ENCODE measurements around the gene TMA7B.

TMA7B gene

DNA sequence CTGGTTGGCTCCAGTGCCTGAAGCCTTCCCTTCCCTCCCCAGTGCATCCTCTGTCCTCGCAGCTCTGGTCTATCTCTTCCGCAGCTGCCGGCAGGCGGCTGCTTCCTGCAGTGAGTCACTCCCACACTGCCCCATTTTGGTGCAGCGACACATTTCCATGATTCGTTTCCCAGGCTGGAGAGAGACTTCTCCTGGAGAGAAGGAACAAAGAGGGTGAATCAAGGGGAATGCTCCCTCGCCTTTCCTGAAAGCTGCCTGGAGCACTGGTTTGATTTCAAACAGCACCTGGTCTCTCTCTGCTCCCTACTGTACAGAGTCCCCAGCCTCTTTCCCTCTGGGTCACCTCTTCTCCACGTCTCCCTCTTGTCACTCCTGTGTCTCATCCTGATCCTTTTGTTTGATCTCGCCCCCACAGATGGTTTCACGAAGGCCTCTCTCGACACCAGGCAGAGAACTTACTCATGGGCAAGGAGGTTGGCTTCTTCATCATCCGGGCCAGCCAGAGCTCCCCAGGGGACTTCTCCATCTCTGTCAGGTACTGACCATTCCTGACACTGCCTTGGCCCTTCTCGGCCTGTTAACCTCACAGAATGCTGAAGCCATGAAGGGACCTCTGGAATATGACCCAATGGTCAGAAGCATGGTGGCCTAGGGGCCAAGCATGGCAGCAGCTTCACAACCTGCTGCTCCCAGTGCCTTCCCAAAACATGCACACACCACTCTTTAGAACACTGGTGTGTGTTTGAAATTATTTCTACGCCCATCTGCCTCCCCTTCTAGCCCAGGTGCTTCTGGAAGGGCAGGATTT, at the start of gene TMA7B:
Gene TMA7B (plus strand): TSS at position 758 of the 808 bp plus-strand sequence. CDS start 3,978 bp downstream, outside the sequence.
- in situ Hi-C loops (cut with MboI; ENCODE audit: low sequenced_read_pairs): no loop called here

DNA sequence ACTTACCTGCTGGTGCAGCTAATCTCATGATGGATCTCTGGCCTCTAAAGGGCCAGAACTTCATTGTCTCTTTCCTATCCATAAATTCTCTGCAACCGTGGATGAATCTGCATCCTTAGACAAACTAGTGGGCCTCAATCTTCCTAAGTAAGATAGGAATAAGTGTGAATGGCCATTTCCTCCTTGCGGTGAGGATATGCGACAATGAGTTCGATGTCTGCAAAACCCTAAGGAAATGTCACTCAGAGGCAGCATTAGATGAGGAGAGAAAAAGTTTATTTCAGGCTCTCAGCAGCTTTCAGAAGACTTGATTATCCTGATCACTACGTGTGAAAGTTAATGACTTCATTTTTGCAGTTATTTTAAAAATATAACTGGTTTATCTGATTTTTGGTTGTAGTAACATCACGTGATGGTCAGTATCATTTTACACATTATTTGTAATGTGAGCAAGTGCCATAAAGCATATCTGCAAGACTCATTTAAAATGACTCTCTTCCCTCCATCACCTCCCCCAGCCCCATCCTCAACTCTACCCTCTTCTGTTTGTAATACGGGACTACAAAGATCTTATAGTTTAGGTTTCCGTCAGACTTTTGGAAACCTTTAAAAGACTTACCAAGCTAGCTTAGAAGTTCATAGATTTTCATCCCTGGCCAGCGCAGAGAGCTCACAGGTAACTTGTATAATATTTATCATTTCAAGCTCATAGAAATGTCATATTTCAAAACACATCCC, 49.2 kb upstream of the TMA7B start:
- in situ Hi-C loops (cut with MboI; ENCODE audit: low sequenced_read_pairs): no loop called here

DNA sequence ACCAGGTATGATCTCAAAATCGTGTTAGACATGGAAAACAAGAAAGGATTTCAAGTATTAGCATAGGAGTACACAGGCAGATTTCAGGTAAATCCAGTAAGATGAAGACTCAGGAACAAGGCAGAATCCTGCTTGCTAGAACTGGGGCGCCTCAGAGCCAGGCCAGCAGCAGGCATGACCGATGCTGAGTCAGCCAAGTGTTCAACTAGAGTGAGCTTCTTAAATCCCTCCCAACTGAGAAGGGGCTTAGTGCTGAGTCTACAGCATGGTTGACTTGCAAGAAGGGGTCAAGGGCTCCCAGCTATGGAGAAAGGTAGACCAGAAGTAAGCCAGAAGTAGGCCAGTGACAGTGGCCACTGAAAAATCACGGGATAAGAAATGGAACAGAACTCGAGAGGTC, 46.9 kb upstream of the TMA7B start:
- in situ Hi-C loops (cut with MboI; ENCODE audit: low sequenced_read_pairs): no loop called here

DNA sequence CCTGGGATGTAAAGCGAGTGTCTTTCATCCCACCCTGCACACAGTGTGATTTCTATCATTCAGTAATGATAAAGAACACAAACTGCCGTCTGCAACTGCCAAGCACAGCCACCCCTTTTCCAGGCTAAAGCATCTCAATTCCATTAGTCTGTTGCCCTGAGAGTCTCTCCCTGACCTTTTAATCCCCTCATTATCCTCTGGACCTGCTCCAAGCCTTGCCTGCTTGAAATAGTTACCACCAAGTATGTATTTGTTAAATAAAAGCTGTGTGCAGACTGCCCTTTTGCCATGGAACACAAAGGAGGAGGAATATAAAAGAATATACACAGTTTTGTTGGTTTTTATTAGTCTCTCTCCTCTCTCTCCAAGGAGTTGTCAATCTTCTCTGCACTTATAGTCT, 46.3 kb upstream of the TMA7B start:
- in situ Hi-C loops (cut with MboI; ENCODE audit: low sequenced_read_pairs): no loop called here

DNA sequence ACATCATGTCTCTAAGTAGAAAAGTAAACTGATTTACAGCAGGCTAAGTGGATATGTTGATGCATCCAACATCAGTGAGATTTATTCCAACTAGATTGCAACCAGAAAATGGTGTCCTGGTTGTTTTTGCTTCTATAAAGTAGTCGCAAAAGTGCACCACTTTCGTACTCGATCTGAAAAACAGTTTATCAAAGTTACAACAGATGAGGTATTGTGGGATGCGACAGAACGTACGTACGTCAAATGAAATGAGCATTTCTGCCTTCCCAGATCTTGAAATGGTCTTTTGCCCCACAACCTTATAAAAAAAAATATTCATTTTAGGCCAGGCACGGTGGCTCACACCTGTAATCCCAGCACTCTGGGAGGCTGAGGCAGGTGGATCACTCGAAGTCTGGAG, 45.6 kb upstream of the TMA7B start:
- in situ Hi-C loops (cut with MboI; ENCODE audit: low sequenced_read_pairs): no loop called here

DNA sequence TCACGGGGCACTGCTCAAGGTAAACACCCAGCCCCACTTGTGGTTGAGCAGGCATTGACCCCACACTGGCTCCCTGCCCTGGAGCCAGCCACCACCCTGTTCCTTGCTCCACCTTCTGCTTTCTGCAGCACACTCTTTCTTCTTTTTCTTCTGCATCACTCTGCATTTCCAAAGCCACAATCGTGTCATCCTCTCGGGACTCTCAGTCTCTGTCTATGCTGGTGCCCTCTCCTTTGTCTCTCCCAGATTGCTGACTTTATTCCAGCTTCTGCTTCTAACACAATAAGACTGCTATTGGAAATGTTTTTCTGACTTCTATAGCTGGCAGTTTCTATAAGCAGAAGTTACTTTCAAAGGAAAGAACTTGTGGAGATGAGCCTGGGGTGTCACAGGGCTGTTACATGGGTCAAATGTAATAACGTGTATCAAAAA, 44.9 kb upstream of the TMA7B start:
- in situ Hi-C loops (cut with MboI; ENCODE audit: low sequenced_read_pairs): no loop called here

DNA sequence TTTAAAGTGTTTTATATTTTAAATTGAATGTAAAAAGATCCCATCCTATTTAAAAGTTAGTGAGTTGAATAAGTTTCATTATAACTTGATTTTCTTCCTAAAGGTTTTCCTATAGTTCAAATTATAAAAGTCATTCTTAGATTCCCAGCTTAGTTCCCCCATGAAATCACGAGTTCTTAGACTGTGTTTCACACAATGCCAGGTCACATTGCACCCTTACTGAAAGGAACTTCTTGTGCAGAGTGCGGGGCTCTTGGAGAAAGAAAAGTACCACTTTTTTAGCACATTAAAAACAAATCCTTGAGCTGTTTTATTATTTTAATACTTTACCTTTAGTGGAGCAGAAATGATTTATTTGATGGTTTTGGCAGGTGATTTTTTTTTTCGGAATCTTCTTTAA, 43.7 kb upstream of the TMA7B start:
- in situ Hi-C loops (cut with MboI; ENCODE audit: low sequenced_read_pairs): no loop called here

DNA sequence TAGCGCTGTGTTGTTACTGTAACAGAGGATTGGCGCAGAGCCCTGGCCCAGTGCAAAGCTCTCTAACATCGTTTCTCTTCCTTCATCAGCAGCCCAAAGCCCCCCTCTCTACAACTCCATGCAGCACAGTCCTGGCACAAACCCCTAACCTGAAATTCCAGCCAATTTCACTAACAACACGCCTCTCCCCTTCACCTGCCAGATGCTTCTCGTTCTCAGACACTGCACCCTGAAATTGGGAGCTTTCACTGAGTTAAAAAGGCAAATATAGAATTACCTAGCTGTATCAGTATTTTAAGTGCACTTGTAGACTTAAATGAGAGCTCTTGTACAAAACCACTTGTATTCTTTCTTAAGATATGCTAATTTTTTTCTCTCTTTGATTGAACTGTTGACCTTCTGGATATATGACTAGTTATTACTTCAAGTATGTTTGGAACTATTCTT, 43.0 kb upstream of the TMA7B start:
- in situ Hi-C loops (cut with MboI; ENCODE audit: low sequenced_read_pairs): no loop called here

DNA sequence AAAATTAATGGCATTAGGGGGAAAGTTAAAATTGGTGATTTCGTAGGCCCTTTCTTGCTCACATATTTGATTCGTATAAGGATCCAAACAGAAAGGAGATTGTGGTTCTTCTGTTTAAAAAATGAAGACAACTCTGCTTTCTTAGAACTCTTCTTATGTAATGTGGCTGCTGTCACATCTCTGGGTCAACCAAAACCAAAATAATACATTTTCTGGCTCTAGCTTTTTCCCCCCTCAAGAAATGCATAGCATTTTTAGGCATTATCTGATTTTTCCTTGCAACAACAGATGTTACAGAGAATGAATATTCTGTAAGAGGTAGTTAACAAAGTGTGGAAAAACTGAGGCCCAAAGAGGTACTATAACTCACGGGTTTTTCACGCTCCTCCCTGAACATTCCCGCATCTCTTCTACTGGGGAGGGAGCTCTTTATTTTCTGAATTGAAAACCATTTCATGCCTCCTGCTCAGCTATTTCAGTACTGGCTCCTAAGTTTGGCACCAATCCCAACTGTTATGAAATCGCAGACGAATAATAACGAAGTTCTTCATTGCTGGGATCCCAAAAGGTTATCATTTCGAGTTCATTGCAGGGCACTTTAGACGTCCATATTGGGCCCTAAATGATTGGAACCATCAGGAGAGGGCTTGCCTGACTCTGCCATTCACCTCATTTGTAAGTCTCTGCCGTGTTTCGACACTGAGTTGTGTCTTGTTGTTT, 42.3 kb upstream of the TMA7B start:
- in situ Hi-C loops (cut with MboI; ENCODE audit: low sequenced_read_pairs): no loop called here

DNA sequence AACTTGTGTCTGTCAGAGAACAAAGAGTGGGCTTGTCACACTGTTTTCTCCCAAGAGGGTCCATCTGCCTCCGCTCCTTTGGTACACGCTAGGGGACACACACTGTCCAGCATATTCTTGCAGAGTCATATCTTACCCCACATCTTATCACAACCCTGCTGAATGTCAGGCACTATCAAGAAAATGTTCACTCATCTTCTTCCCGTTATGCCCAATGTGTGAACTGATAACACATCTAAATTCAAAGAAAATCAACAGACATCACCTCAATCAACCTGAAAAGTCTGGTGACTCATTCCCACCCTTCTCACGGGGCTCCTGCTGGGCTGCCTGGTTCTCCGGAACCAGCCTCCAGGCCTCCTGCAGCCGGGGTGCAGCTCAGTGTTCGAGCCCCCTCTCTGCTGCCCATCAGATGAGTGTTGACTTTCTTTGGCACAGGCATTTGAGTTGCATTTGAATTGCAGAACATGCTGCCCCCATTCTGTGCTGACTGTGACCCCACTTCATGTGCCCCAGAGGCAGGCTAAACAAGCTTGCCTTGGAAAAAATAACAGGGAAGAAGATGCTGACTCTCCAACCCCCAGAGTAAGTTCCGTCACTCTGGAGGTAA, 40.0 kb upstream of the TMA7B start:
- in situ Hi-C loops (cut with MboI; ENCODE audit: low sequenced_read_pairs): no loop called here

DNA sequence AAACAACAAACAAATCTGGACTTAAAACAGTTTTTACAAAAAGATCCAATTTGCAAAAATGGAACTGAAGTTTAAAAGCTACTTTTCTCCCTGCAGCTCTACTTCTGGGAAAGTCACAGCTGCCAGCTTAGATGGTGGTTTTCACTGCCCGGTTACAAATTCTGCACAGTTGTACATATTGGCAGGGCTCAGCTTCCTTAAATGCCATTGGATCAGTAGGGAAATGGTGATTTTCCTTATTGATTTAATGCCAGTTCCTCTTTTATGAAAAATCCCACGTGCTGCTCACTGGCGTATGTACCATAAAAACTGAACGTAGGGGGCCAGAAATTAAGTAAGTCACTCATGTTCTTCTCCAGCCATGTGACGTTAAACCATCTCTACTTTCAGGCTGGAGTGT, 36.5 kb upstream of the TMA7B start:
- in situ Hi-C loops (cut with MboI; ENCODE audit: low sequenced_read_pairs): no loop called here

DNA sequence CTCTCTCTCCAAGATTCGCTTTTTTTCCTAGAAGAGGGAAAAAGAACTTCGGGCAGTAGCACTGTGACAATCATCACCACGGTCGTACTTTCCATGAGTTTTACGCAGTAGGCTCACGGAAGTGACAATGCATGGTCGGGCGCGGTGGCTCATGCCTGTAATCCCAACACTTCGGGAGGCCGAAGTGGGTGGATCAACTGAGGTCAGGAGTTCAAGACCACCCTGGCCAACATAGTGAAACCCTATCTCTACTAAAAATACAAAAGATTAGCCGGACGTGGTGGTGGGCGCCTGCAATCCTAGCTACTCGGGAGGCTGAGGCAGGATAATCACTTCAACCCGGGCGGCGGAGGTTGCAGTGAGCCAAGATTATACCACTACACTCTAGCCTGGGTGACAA, 35.9 kb upstream of the TMA7B start:
- in situ Hi-C loops (cut with MboI; ENCODE audit: low sequenced_read_pairs): no loop called here

DNA sequence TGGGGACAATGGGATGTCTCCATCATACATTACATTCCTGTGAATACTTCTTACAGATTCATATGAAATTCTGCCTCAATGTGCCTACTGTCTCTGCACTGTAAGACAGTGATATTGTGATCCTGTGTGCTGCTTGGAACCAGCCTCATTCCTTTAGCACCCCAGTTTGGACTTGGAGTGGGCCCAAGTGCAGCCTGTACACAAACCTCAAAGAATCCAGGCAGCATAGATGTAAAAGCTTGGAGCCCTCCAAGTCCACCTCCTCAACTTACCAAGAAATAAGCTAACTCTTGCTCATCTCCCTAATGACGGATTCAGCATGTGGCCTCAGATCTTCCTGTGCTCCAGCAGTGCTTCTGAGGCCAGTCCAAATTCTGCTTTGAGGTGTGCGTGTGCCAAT, 34.9 kb upstream of the TMA7B start:
- in situ Hi-C loops (cut with MboI; ENCODE audit: low sequenced_read_pairs): no loop called here

DNA sequence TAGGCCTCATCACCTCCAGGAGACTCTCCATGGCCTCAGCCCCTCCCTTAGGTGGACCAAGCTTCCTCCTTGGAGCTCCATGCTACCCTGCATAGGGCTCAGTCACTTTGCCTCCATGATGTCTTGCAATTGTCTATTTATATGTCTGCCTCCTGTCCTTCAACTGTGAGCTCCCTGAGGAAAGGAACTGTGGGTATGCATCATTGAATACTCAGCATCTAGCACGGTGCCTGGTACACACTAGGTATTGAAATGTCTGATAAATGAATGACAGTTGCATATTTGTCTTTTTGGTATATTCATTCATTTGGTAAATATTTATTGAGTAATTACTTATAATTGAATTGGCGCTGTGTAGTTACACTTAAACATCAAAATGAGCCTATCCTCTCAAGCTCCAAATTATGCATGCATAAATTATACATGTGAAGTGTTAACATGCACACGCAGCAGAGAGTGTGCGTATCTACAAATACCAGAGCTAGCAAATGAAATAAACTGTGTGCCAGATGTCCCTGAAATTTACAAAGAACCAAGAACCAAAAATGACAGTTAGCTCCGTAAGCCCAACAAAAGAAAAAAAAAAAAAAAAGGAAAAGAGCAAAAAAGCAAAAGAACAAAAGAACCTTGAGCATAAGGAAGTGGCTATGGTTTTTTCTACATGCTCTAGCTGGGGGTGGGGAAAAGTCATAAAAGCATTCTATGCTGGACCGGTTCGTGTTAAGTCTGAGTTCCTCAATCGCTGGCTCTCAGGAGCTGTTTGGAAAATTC, 34.1 kb upstream of the TMA7B start:
- in situ Hi-C loops (cut with MboI; ENCODE audit: low sequenced_read_pairs): no loop called here

DNA sequence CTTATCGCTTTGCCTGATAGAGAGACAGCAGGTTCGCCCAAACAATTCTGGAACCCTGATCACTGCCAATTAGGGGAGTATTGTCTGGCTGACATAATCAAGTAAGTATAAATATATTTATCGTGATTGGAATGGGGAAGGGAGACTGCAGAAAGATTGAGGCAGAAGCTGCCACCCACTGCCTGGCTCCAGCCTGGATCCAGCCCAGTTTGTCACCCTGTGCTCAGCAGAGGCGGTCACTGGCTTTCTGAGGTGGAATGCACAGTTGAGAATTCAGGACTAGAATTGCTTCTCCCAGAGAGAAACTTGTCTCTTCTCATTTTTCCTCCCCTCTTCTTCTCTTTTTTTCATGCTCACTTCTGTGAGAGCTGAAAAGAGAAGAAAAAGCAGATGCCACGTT, 33.4 kb upstream of the TMA7B start:
- in situ Hi-C loops (cut with MboI; ENCODE audit: low sequenced_read_pairs): no loop called here

DNA sequence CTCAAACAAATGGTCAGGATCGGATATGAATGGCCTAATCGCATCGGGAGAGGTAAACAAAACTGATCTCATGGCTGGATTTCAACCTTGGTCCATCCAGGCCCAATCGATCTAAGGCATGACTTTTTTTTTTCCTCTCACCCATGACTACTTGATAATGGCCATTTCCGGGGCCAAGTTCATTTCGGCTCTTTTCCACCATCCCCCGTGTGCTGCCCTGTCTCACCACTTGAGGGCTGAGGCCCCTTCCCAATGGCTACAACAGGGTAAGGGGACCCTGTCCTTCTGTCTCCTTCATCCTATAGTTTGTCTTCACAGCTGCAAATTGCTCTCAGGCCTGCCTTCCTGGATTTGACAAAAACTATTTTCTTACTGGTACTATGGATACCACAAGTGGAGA, 32.7 kb upstream of the TMA7B start:
- in situ Hi-C loops (cut with MboI; ENCODE audit: low sequenced_read_pairs): no loop called here

DNA sequence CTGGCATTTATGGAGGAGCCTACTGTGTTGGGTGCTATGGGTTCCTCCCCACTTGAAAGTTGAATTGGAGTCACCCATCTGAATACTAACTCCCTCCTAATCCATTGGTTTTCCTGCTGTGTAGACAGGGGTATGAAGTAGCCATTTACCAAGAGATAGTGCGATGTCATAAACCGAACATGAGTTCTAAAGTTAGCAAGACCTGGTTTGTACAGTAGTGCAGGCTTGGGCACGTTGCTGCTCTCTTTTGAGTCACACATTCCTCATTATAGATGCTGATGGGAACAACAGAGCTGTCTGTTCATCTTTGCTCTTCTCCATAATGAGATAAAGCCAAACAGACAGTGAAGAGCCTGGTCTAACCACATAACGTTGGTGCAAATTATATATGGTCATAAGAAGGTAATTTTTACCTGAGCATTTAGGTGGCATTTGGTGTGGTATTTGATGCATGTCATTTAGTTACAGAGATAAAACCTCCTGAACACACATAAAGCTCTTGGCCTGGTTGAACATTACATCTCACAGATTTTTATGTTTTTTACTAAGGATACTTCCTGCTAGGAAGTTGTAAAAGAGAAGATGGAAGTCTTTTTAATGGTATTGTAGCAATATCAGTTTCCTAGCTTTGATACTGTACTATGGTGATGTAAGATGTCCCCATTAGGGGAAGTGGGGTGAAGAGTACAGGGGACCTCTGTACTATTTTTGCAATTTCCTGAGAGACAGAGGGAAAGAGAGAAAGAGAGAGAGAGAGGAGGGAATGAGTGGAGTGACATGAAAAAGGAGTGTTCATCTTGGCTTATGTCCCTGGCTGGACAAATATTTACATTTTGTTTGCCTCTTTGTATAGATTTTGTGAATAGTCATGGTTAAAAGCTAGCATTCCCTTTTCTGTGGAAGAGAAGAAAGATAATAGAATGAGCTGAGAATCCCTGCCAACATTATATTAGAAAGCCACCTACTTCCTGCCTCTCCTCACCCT, 31.4 kb upstream of the TMA7B start:
- in situ Hi-C loops (cut with MboI; ENCODE audit: low sequenced_read_pairs): no loop called here

DNA sequence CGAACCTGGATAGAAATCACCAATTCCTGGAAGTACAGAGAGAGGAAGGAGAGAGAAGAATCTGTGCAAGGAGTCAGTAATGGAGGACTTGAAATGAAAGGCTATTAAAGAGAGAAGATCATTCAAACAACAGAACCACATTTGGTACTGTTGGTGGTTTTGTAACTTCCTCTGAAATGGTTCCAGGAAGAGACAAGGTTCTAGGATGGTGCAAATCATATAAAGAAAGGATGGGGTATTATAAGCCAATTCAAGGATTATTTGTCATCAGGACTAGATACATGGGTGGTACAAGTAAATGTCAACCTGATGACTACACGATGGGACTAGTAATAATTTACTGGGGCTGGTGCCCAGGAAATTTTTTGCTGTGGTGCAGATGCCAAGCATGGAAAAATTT, 28.9 kb upstream of the TMA7B start:
- in situ Hi-C loops (cut with MboI; ENCODE audit: low sequenced_read_pairs): no loop called here

DNA sequence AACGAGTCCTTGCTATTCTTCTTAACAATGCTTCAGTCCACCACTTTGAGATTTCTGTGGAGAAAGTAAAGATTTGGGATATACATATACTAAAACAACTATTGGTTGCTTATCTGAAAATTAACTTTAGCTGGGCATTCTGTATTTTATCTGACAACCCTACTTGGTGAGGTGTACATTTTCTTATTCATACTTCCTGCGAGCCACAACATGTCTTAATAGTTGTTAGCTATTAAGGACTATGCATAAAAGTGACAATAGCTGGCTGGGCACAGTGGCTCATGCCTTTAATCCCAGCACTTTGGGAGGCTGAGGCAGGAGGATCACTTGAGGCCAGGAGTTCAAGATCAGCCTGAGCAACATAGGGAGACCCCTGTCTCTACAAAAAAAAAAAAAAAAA, 28.0 kb upstream of the TMA7B start:
- in situ Hi-C loops (cut with MboI; ENCODE audit: low sequenced_read_pairs): no loop called here
